ENCODE data around the gene TUT7. TPM values are rescaled to one million over a fixed set of nuclear protein-coding genes. Genes with fewer than 3 reads are reported as not detected.

The TUT7 gene
- total and polyA plus RNA-seq, 8 donors: 25.0 to 37.2 (median 29.7) TPM

- peak; percentile 91 to 98 (median 96) for DNase-seq
- intact Hi-C loops (cut with DNase I): no loop called here
- ATAC-seq: peak; percentile 97
- TF ChIP-seq, protein P1, sequence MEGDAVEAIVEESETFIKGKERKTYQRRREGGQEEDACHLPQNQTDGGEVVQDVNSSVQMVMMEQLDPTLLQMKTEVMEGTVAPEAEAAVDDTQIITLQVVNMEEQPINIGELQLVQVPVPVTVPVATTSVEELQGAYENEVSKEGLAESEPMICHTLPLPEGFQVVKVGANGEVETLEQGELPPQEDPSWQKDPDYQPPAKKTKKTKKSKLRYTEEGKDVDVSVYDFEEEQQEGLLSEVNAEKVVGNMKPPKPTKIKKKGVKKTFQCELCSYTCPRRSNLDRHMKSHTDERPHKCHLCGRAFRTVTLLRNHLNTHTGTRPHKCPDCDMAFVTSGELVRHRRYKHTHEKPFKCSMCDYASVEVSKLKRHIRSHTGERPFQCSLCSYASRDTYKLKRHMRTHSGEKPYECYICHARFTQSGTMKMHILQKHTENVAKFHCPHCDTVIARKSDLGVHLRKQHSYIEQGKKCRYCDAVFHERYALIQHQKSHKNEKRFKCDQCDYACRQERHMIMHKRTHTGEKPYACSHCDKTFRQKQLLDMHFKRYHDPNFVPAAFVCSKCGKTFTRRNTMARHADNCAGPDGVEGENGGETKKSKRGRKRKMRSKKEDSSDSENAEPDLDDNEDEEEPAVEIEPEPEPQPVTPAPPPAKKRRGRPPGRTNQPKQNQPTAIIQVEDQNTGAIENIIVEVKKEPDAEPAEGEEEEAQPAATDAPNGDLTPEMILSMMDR (IDR thresholded peaks at IDR 0.05): no peak
- Histone ChIP-seq H3K27me3 (no peaks in the 10 kb centered on the region), H3K4me1 (peaks cover 0 to 28% of the 10 kb centered on the region in 2 donors), H3K4me3 (peak within 1 kb of the TSS; percentile 77 to 93), H3K27ac (peak within 1 kb of the TSS; percentile 97 to 98), H3K36me3 (peaks cover 0 to under 1% of the 10 kb centered on the region in 2 donors), H3K9me3 (no peaks in the 10 kb centered on the region)
Observed at GRCh38 chr9:86282077-86282978, 71.9 kb downstream of the TUT7 start, which contains the start of gene ISCA1. Gene ISCA1, minus strand, starts transcription at chr9:86282538. Its CDS starts 80 bp downstream, at chr9:86282458.

DNA sequence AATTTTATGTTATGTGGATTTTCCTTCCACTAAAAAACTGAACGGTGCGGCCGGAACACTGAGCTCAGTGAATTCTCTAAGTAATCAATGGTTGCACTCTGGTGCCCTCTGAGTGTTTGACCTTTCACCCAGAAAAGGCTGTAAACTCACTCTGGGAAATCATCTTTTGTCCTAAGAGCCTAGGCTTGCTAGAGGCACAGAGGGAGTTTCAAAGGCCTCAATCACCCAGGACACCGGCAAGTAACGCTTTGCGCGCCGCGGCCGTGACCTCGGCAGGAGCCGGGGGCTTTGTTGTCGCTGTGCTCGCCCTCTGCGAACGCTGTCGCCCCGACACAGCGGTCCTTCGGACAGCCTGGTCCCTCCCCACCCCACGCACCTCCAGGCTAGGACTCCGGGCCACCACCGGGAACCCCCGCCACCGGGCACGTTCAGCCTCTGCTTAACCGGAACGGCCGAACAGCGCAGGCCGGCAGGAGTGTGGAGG is 72.6 kb downstream of the TUT7 start:
- TF ChIP-seq, protein P1 (IDR thresholded peaks at IDR 0.05): no peak

DNA sequence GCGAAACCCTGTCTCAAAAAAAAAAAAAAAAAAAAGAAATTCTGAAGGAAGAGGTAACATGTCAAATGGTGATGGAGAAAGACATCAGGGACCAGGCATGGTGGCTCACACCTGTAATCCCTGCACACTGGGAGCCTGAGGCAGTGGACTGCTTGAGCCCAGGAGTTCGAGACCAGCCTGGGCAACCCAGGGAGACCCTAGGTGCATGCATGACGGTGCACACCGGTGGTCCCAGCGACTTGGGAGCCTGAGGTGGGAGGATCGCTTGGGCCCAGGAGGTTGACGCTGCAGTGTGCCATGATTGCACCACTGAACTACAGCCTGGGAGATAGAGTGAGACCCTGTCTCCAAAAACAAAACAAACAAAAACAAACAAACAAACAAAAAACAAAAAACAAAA is 73.6 kb downstream of the TUT7 start:
- H3K4me3 ChIP-seq: no peak overlapping the region
- intact Hi-C loops (cut with DNase I): no loop called here

More for the DNA sequence above, 72.6 kb downstream of the TUT7 start:
- no peaks in the 10 kb centered on the region for H3K9me3 ChIP-seq
- peaks cover 0 to 28% of the 10 kb centered on the region in 2 donors for H3K4me1 ChIP-seq
- H3K27me3 ChIP-seq: no peaks in the 10 kb centered on the region
- H3K4me3 ChIP-seq: peak overlapping the region; percentile 77 to 93
- peak overlapping the region; percentile 97 to 98 for H3K27ac ChIP-seq
- no peaks in the 10 kb centered on the region for H3K36me3 ChIP-seq
- DNase-seq: peak in 3 of 4 donors; percentile 24 to 92 (median 81)
- intact Hi-C loops (cut with DNase I): no loop called here
- peak; percentile 49 for ATAC-seq

DNA sequence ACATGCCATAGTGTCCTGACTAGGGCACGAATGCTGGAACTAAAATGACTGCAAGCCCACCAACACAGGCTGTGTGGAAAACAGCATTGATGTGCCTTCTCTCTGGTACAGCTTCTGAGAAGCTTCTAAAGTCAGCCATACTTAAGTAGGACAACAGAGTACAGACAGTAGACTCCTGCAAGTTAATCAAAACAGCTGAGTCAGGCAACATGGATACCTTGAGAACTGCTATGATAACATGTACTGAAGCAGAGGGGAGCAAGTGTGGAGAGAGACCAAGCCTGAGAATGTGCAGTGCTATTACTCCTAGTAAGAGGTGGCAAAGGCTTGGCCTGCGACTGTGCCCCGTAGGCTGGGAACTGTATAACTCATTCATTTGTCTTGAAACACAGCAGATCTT is 74.4 kb downstream of the TUT7 start:
- no peak for DNase-seq
- TF ChIP-seq, protein P1 (IDR thresholded peaks at IDR 0.05): no peak
- H3K9me3 ChIP-seq: no peaks in the 10 kb centered on the region
- no peak for ATAC-seq
- no peak overlapping the region for H3K27ac ChIP-seq
- intact Hi-C loops (cut with DNase I): no loop called here
- H3K36me3 ChIP-seq: no peaks in the 10 kb centered on the region
- H3K4me1 ChIP-seq: peaks cover 0 to 28% of the 10 kb centered on the region in 2 donors
- H3K4me3 ChIP-seq: no peak overlapping the region
- no peaks in the 10 kb centered on the region for H3K27me3 ChIP-seq

More for the DNA sequence above, 73.6 kb downstream of the TUT7 start:
- no peak for ATAC-seq
- no peak overlapping the region for H3K27ac ChIP-seq
- H3K9me3 ChIP-seq: no peaks in the 10 kb centered on the region
- DNase-seq: no peak
- H3K36me3 ChIP-seq: no peaks in the 10 kb centered on the region
- no peaks in the 10 kb centered on the region for H3K27me3 ChIP-seq
- TF ChIP-seq, protein P1 (IDR thresholded peaks at IDR 0.05): no peak
- peaks cover 0 to 28% of the 10 kb centered on the region in 2 donors for H3K4me1 ChIP-seq

- TF ChIP-seq, protein P1 (IDR thresholded peaks at IDR 0.05): no peak
- no peaks in the 10 kb centered on the region for H3K9me3 ChIP-seq
- peaks cover 0 to 21% of the 10 kb centered on the region in 2 donors for H3K4me1 ChIP-seq
- H3K27ac ChIP-seq: no peak overlapping the region
- intact Hi-C loops (cut with DNase I): no loop called here
- DNase-seq (no peak), ATAC-seq (no peak)
- no peaks in the 10 kb centered on the region for H3K27me3 ChIP-seq
- peaks cover 0 to 16% of the 10 kb centered on the region in 2 donors for H3K36me3 ChIP-seq
- no peak overlapping the region for H3K4me3 ChIP-seq
Observed at GRCh38 chr9:86277072-86277471, 77.1 kb downstream of the TUT7 start.

Data from left lung (tissue), 10 donors.